SW480 (cell line): ENCODE results near the gene RBM24.

Experiments used
- DNase-seq: peaks from one replicate; pipeline ENCODE4 v3.0.0-alpha.2; 2016; ENCODE audit warnings: low spot score

RBM24 gene

DNA sequence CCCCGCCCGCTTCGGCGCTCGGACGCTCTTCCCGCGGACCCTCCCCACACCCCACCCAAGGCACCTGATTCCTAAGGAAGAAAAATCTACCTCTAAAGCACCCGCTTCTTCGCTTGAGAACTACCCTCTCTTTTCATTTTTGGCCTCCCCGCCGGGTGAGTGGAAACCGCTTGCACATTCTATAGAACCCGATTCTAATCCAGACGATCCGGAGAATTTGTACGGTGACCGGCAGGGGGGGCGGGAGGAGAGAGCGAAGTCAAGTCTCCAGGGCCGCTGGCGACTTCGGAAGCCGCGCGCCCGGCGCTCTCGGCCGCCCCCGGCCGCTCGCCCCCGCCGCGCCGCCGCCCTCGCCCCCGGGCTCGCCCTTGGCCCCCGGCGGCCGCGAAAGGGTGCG lies at the start of gene RBM24:
Gene RBM24 (plus strand): TSS at position 262 of the 397 bp plus-strand sequence. CDS start 221 bp downstream, outside the sequence.
- DNase-seq: peak; percentile 19

DNA sequence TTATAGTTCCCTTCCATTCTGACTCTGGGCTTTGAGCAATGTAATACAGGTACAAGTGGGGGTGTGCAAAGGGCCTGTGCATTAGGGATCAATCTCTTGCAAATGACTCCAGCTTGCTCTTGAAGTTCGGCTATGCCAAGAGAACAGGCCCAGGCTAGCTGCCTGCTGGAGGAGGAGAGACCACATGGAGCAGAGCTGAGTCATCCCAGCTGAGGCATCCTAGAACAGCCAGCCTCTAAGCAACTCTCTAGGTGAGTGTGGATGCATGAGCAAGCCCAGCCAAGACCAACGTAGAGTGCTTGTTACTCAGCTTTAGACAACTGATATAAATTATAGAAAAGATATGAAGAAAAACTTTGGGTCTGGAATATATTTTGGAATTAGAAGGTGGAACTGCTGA lies 47.6 kb upstream of the RBM24 start:
- DNase-seq: no peak

DNA sequence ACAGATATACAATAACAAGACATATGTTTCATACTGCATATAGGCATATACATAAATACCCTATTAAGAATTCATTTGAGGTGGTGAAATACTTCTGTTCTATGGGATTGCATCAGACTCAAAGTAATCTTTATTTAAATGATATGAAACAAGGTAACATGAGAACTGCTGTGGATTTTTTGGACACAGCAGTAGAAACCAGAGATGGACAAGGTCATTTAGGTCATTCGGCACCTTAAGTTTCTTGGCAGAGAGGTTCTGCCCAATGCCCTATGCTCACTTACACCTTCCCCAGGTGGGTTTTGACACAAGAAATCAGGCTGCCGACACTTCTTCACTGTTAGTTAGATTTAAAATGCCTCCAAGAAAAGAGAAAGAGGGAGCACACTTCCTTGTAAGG lies 43.9 kb upstream of the RBM24 start:
- no peak for DNase-seq

- no peak for DNase-seq
These were observed 41.9 kb upstream of the RBM24 start for GRCh38 chr6:17239260-17239659.

- no peak for DNase-seq
These were observed 40.2 kb upstream of the RBM24 start for GRCh38 chr6:17240803-17241500.

- no peak for DNase-seq
These were observed 39.1 kb upstream of the RBM24 start for GRCh38 chr6:17242087-17242486.

GRCh38 chr6:17250237-17250636 lies 30.9 kb upstream of the RBM24 start:
- DNase-seq: no peak

DNA sequence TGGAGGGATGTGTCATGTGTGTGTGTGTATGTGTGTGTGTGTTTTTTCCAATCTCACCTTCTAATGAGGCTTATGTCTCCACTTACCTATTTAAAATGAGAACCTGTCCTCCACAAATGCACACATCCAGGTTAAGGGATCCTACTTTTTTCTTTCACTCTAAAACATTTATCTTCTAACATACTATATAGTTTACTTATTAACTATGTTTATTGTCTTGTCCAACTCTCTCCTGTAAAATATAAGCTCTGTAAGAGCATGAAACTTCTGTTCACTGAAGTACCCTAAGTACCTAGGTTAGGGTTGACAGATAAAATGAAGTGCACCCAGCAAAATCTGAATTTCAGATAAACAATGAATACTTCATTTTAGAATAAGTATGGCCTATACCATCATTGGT lies 29.2 kb upstream of the RBM24 start:
- DNase-seq: no peak

GRCh38 chr6:17258749-17259148 lies 22.4 kb upstream of the RBM24 start:
- no peak for DNase-seq

DNA sequence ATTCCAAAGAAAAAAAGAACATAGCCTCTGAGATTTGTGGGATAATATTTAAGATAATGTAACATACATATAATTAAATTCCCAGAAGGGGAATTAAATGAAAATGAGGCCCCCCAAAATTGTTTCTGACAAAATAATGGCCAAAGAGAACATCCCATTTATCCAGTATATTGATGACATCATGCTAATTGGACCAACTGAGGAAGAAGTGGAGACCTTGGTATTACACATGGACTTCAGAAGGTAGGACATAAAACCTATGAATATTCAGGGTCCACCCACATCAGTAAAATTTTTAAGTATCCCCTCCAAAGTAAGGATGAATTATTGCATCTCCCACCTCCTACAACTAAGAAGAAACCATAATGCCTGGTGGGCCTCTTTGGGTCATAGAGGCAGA lies 15.6 kb upstream of the RBM24 start:
- DNase-seq: no peak

GRCh38 chr6:17267566-17267965 lies 13.6 kb upstream of the RBM24 start:
- no peak for DNase-seq

DNA sequence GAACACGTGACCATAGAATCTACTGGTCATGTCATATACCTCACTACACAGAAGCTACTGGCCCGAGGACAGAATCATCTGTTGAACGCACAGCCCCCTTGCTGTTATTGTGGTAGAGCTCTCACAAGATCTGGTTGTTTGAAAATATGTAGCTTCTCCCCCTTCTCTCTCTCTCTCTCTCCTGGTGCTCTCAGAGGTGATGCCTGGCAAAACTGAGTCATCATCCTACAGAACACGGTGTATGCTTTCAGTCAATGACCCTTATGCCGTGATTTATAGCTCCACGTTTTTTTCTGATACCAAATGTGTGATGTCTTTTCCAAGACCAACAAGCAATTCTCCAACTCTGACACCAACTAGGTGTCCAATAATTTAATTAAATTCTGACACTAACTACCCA lies 13.0 kb upstream of the RBM24 start:
- no peak for DNase-seq

DNA sequence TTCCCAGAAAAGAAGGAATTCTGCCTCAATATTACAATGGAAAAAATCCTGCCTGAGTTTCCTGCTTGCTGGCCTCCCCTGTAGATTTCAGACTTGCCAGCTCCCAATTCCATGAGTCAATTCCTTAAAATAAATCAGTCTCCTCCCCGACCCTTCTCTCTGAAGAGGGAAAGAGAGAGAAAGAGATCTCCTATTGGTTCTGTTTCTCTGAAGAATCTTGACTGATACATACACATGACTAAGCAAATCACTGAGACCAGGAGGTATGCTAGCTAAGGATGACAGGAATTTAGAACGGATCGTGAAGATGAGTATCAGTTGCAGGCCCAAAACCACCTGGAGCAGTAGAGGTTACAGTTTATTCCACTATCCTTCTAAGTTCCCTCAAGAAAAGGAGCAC lies 11.3 kb upstream of the RBM24 start:
- no peak for DNase-seq

GRCh38 chr6:17271628-17272027 lies 9.5 kb upstream of the RBM24 start:
- DNase-seq: no peak

GRCh38 chr6:17276766-17277165 lies 4.4 kb upstream of the RBM24 start:
- no peak for DNase-seq

GRCh38 chr6:17277256-17277655 lies 3.9 kb upstream of the RBM24 start:
- no peak for DNase-seq

DNA sequence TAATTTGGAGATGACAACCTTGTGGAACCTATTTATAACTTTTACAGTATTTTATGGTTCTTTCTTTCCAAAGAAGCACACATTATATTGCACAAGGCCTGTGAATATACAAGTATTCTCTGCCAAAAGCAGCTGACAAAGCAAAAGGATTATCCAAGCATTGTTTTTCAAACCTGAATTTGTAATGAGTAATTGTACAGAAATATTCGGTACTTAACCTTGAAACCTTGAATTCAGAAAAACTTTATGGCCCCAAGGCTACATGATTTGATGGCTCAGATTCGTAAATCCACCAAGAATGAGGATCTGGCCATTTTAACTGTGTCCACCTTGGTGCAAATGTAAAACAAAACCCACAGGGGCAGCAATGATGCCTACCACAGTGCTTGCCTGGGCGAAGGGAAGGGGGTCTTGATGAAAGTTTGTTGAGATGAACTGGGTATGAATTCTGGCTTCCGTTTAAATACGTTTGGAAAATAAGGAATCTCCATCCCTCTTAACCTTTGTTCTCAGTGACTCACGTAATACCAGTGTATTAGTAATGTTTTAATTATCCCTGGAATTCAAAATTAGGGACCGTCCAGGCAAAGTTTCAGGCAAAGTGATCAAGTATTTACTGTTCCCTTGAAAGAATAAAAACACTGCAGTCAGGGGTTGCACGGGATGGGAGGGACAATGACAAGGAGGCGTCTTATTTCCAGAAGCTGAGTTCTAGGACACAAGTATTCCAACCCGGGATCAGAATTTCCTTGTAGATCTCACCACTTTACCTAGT lies 2.7 kb upstream of the RBM24 start:
- peak; percentile 26 for DNase-seq

- no peak for DNase-seq
These were observed 1.0 kb upstream of the RBM24 start for GRCh38 chr6:17280138-17280537.

- DNase-seq: no peak
These were observed 540 bp upstream of the RBM24 start for GRCh38 chr6:17280552-17281090.

- DNase-seq: peak; percentile 20
These were observed 628 bp downstream of the RBM24 start for GRCh38 chr6:17281497-17282481.

- DNase-seq: no peak
These were observed 1.9 kb downstream of the RBM24 start for GRCh38 chr6:17283074-17283473.

GRCh38 chr6:17289630-17290061 lies 8.5 kb downstream of the RBM24 start:
- DNase-seq: no peak
